ENCODE results near the gene ACTR3C.
"Not testable (repeated sequence)": the region's sequence is repeated elsewhere in the genome, so short reads cannot be mapped to it uniquely, and the experiment has no call there.

The ACTR3C gene

DNA sequence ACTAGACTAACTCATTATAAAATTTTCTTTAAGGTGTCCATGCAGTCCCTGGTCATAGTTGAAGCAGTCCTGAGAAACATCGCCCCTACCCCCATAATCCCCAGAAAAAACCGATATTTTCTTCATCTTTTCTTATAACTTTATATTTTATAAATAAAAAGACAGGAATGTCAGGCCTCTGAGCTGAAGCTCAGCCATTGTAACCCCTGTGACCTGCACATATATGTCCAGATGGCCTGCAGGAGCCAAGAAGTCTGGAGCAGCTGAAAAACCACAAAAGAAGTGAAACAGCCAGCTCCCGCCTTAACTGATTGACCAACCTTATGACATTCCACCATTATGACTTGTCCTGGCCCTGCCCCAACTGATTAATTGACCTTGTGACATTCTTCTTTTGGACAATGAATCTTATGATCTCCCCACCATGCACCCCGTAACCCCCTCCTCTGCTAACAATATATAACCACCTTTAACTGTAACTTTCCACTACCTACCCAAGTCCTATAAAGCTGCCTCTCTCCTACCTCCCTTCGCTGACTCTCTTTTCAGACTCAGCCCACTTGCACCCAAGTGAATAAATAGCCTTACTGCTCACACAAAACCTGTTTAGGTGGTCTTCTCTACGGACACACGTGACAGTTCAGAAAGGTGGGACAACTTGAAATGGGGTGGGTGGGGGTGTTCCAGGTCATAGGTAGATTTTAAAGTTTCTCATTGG lies 10.5 kb downstream of the ACTR3C start:
- DNase-seq: peak; percentile 69

DNA sequence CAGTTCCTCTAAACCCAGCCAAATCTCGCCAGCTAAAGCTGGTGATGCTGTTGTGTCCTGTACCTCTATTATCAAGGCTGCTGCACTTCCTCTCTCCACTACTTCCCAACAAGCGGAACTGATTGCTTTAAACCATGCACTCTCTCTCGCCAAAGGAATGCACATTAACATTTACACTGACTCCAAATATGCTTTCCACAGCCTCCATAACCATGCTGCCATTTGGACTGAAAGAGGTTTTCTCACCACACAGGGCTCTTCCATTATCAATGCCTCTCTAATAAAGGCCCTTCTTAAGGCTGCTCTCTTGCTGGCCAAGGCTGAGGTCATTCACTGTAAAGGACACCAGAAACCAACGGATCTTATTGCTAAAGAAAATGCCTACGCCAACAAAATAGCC lies 11.6 kb downstream of the ACTR3C start:
- no peak for DNase-seq

- DNase-seq: no peak
Measured at GRCh38 chr7:150311146-150311545, 12.2 kb downstream of the ACTR3C start.

DNA sequence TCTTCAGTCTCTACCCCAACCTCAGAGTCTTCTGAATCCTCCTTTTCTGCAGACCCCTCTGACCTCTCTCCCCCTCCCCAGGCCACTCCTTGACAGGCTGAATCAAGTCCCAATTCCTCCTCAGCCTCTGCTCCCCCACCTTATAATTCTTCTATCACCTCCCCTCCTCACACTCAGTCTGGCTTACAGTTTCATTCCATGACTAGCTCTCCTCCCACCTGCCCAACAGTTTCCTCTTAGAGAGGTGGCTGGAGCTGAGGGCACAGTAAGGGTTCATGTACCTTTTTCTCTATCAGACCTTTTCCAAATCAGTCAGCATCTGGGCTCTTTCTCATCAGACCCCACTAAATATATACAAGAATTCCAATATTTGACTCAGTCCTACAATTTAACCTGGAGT lies 14.8 kb downstream of the ACTR3C start:
- DNase-seq: no peak

GRCh38 chr7:150307904-150308303 lies 15.4 kb downstream of the ACTR3C start:
- DNase-seq: no peak

GRCh38 chr7:150307129-150307528 lies 16.2 kb downstream of the ACTR3C start:
- no peak for DNase-seq

DNA sequence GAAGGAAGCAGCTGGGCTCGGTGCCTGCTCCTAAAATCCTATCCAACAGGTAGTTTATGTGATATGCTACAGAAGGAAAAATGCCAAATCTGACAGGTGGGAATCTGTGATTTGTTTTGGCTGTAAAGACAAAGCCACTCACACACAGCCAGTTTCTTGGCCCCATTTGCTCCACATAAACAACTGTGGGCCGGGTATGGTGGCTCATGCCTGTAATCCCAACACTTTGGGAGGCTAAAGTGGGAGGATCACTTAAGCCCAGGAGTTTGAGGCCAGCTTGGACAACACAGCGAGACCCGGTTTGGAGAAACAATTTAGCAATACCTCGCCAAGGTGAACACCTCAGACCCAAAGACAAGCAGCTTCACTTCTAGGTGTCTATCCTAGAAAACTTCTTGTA lies 17.0 kb downstream of the ACTR3C start:
- not testable (repeated sequence) for DNase-seq

DNA sequence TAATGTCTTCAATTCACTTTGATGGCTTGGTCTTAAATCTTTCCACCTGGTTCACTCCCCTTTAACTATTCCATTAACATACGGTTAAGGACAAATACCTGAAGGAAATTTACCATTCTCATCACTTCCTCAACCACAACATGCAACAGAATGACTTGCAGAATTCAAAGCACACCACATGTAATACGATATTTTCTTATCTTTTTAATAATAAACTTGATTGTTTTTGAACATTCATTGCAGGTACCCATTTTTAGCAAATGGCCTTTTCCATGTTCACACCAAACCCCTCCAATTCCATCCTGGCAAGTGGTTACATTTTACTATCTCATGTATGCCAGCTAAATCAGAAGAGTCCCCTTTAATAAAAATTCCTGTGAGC lies 17.5 kb downstream of the ACTR3C start:
- not testable (repeated sequence) for DNase-seq

- not testable (repeated sequence) for DNase-seq
Measured at GRCh38 chr7:150305259-150305902, 18.0 kb downstream of the ACTR3C start.

GRCh38 chr7:150304499-150305258 lies 18.7 kb downstream of the ACTR3C start:
- not testable (repeated sequence) for DNase-seq

GRCh38 chr7:150302908-150303310 lies 20.4 kb downstream of the ACTR3C start:
- DNase-seq: peak; percentile 25

- not testable (repeated sequence) for DNase-seq
Measured at GRCh38 chr7:150297978-150298377, 25.4 kb downstream of the ACTR3C start.

DNA sequence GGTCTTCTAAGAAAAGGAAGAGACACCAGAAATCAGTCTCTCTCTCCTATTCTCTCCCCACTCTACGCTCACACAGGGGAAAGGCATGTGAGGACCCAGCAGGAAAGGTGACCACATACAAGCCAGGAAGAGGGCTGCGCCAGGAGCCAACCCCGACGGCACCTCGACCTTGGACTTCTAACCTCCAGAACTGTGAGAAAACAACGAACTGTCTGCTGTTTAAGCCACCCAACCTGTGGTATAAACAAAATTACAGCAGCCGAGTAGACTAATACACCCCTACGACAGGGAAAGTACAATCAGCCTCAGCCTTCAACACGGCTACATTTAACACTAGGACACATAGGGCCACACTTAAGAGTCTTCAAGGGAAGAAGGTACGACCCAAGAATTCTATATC lies 26.5 kb downstream of the ACTR3C start:
- DNase-seq: not testable (repeated sequence)

GRCh38 chr7:150295614-150296013 lies 27.7 kb downstream of the ACTR3C start:
- DNase-seq: not testable (repeated sequence)

DNA sequence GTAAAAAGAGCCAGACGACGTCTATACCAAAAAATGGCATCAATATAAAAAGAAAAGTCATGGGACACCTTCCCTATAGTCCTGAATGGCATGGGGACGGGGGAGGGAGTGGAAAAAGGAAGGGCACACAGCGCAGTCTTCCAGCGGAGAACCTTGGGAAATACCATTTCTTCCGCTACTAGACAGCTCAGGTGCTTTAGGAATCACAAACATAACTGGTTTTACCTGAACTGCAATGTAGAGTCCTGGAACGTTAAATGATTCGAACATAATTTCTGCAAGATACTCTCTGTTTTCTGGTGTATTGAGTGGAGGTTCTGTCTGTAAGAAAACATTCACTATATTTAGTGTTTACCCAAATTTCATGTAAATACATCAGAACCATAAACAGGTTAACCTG lies 28.3 kb downstream of the ACTR3C start:
- not testable (repeated sequence) for DNase-seq

GRCh38 chr7:150290317-150290716 lies 33.0 kb downstream of the ACTR3C start:
- not testable (repeated sequence) for DNase-seq

- DNase-seq: not testable (repeated sequence)
Measured at GRCh38 chr7:150288816-150289215, 34.5 kb downstream of the ACTR3C start.

GRCh38 chr7:150287815-150288214 lies 35.5 kb downstream of the ACTR3C start:
- DNase-seq: not testable (repeated sequence)

DNA sequence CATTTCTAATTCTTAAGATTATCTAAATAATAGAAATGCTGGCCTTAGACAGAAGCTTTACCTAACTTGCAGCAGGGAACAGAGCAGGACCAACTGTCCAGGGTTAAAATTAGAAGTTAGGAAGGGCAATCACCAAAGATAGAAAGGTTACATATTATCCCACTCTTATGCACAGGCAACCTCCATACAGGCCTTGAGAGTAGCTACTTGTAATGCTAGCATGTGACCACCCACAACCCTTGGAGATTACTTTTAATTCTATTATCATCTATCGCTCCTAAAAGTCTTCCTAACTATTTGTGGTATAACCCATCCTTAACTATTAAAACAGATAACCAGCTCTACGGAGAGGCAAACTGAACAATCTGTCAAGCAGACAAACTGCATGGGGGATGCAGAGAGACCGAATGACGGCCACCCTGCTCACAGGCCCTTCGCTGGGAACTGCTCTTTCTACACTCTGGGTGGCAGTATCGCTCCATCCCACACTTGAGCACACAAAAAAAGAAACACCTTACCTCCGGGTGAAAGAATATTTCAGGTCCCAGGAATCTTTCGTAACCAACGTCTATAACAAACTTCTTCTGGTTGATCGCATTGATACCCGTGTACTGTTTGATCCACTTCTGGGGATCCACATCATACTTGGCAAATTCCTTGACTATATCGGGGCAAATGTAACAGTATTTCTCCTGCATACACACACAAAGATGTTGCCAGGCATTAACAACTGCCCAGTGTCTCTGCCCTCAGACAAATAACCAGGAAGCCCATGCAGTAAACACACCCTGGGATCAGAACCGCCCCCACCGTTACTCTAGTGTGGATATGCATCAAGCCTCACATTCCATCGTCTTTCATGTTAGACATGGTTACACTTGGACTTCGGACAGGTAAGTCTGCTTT lies 37.2 kb downstream of the ACTR3C start:
- not testable (repeated sequence) for DNase-seq

DNA sequence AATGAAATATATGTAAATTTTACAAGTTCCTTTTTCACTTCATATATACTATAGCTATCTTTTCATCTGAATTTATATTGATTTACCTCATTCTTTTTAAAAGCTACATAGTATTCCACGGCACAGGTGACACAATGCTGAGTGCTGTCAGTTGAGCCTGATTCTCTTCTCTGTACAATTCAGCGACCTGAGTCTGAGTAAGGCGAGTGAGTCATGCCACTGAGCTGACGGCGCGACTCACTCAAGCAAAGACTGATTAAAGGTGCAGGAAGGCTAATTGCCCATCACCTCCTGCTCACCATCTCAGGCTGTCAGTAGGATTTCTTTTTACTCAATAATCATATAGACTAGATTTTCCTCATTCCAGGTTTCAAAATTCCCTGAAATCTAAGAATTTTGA lies 39.7 kb downstream of the ACTR3C start:
- not testable (repeated sequence) for DNase-seq

- not testable (repeated sequence) for DNase-seq
Measured at GRCh38 chr7:150283111-150283510, 40.2 kb downstream of the ACTR3C start.

DNA sequence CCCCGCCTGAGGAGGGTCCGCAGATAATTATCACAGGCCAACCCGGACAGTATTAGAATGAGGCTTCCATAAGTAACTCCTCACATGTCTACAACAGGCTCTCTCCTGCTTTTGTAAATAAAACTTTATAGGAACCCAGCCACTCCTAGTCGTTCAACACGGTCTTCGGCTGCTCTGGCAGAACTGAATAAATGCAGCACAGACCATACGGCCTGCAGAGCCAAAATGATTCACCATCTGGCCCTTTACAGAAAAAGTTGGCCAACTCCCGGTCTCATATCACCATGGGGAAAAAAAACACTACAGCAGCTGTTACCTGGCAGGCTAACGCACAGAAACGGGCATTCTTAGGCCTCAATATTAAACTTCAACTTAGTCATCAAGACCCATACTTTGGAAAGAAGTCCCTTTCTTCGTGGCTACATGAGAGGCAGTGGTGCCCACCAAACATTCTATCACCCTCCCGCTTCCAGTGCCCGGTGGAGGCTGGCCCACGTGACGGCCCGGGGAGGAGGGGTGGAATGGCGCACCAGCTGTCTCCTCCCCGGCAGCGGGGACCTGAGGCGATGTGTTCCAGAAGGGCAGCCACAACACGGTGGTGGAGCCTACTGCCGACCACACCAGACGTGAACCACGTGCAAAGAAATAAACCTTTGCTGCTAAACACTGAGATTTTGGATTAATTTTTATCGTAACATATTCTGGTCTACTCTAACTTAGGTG lies 41.5 kb downstream of the ACTR3C start:
- DNase-seq: not testable (repeated sequence)

Measured in HCEC 1CT (cell line).